HG03432 (cell line): ENCODE measurements around the gene SERPINB1.
A peak's percentile ranks its signal among the peaks of the same experiment; 100 is the strongest.

Source experiments
- ATAC-seq: cut with Tn5 transposase; IDR thresholded peaks from one replicate; pipeline ENCODE4 v1.9.1; 2021; ENCODE audit warnings: mild to moderate bottlenecking, moderate library complexity; ENCODE audit not compliant: unreplicated experiment

Gene SERPINB1

DNA sequence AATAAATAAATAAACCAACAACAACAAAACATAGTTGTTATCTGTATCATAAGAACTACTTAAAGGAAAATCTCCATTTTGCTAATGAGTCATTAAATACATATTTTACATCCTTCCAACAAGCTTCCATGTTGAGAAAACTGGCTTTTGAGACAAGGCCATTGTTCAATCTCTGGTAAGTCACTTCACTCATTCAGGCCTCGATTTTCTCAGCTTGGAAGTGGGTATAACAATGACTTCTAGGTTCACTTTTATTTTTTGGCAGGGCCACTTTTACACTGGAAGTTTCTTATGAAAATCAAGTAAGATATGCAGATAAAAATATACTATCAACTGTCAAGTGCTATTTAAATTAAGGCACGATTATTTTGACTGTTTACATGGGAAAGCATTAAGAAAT is 46.5 kb downstream of the SERPINB1 start:
- ATAC-seq: no peak

DNA sequence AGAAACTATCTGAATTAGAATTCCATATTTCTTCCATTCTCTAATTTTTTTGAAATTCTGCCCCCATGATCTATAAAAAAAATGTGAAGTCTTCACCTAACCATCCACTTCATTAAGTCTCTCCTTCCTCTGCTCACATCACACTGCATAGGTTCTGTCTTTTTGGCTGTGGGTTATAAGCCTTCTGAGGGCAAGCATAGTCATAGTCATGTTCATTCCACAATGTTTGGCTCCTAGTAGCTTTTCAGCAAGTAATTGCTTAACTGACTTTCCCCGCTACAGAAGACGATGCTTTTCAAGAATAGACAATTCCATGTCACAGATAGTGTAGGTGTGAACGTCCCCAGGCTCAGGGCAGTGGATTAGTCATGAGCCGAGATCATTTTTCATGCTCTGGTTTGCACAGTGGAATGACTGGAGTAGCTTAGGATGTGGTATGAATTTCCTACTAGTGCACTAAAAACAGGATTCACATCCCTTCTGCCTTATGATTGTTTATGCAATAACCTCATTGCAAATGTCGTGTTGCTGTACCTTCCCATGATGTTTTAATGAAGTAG is 47.4 kb downstream of the SERPINB1 start:
- ATAC-seq: no peak

GRCh38 chr6:2793534-2794151 is 48.0 kb downstream of the SERPINB1 start:
- no peak for ATAC-seq

DNA sequence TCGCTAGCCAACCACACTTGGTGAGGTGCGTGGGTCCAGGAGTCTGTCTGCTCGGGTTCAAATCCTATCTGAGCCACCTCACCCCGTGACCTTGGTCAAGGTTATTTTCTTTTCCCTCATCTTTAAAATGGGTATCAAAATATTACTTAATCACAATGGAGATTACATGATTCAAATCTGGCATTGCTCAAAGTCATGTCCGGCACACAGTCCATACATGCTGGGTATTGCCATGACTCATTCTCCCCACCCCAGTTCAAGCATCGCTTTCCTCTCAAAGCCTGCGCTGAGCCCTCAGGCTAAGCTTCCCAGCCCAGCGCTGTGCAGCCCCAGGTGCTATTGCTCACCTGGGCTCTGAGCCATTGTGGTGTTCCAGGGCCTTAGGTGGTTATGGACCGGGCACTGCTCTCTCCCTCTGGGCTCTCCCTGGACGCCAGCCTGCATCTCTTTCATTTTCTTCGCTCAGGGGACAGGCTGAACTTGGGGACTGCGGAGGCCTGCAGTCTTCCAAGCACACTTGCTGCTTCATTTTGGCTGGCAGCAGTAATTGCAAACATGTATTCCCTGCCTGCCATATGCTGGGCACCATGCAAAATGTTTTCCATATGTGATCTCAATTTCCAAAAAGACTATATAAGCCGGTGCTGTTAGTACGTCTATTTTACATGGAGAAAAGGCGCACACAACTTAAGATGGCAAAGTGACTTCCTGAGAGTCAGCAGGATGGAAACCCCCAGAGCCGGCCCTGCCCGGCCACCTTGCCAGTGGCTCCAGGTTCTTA is 49.1 kb downstream of the SERPINB1 start:
- no peak for ATAC-seq

DNA sequence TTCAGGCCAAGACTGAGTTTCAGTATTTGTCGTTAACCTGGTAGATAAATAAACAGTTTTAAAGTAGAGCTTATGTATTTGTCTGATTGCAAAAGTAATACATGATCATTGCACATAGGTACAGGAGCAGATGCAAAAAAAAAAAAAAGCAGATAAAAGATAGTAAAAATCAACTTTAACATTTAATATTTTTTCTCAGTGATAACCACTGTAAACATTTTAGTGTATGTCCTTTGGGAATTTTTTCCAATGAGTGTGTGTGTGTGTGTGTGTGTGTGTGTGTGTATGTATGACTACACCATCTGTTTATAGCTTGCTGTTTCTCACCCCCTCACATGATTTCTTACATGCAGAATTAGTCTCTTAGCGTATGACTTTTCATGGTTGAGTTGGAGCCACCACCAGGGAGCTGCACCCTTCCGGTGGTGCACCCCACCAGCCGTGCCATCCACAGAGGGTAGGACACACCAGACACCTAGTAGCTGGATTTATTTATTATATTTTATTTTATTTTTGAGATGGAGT is 50.2 kb downstream of the SERPINB1 start:
- no peak for ATAC-seq

- peak; percentile 70 for ATAC-seq
These were observed 50.8 kb downstream of the SERPINB1 start for GRCh38 chr6:2790588-2791449.

- no peak for ATAC-seq
These were observed 55.4 kb downstream of the SERPINB1 start for GRCh38 chr6:2786269-2786668.

- no peak for ATAC-seq
These were observed 56.7 kb downstream of the SERPINB1 start for GRCh38 chr6:2784930-2785329.

DNA sequence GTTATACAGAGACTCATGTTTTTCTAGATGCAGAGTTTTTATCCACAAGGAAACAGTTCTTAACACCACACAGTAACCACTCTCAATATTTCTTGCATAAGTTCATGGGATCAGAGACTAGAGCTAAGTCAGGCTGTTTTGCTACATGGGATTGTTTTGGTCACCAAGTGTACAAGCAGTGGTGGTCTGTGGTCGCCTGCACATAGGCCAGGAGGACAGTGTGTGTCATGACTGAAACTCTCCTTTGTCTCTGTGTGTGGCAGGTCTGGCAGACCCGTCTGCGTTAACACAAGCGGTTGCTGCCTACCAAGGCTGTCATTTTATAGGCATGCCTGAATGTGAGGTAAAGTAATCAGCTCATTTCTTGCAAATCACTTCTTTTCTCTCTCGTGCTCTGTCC is 57.6 kb downstream of the SERPINB1 start:
- ATAC-seq: no peak

GRCh38 chr6:2783188-2783963 is 58.3 kb downstream of the SERPINB1 start:
- ATAC-seq: no peak

DNA sequence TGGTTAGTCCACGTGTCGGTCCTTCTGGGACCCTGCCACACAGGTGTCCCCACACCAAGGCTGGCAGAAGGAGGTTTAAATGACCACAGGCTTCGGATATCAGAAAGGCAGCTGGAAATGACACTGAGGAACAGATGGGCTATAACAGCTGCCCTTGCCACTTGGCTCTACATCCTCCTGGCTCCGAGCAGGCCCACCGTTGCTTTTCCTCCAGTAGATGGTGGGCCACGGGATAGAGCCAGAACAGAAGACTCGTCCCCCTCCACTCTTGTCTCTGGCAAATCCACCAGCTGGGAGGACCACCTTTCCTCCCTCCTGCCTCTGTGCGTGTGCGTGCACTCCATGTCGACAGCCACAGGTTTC is 58.9 kb downstream of the SERPINB1 start:
- no peak for ATAC-seq

GRCh38 chr6:2782356-2782708 is 59.3 kb downstream of the SERPINB1 start:
- ATAC-seq: no peak
